ENCODE data around the gene CUX1.
"Not testable (repeated sequence)": the region's sequence is repeated elsewhere in the genome, so short reads cannot be mapped to it uniquely, and the experiment has no call there.

CUX1 gene

GRCh38 chr7:102329366-102329765 lies 511.9 kb downstream of the CUX1 start:
- not testable (repeated sequence) for H3K9me3 Mint-ChIP-seq; DNase-seq; H3K36me3 Mint-ChIP-seq (ENCODE audit: low read depth); H3K27ac Mint-ChIP-seq; H3K27me3 Mint-ChIP-seq; ATAC-seq; H3K4me1 Mint-ChIP-seq; H3K4me3 Mint-ChIP-seq

DNA sequence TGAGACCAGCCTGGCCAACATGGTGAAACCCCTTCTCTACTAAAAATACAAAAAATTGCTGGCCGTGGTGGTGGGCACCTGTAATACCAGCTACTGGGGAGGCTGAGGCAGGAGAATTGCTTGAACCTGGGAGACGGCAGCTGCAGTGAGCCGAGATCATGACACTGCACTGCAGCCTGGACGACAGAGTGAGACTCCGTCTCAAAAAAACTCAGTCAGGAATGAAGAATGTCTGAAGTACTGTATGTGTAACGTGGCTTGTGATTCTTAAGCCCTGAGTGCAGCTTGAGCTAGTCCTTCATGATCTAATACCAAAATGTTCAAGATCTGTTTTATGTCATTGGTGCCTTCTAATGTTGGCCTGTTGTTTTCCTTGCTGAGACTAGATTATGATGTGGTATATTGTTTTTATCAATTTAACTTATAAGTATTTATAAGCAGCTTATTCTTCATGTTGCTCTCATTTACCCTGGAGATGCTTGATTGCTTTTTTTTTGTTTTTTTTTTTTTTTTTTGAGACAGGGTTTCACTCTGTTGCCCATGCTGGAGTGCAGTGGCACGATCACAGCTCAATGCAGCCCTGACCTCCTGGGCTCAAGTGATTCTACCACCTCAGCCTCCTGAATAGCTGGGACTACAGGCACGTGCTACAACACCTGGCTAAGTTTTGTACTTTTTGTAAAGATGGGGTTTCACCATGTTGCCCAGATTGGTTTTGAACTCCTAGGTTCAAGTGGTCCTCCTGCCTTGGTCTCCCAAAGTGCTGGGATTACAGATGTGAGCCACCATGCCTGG lies 513.4 kb downstream of the CUX1 start:
- not testable (repeated sequence) for H3K27me3 Mint-ChIP-seq; H3K9me3 Mint-ChIP-seq; ATAC-seq; H3K4me3 Mint-ChIP-seq; H3K27ac Mint-ChIP-seq; DNase-seq; H3K4me1 Mint-ChIP-seq; H3K36me3 Mint-ChIP-seq (ENCODE audit: low read depth)

All from activated naive CD8-positive, alpha-beta T cell treated with anti-CD3 and anti-CD28 coated beads, Interleukin-2, amount 50 U/mL, for 24 hours (primary cell).